C4-2B (cell line): ENCODE measurements around the gene DTD2.

Experiments used
- CTCF ChIP-seq: fragments of 450-650 bp; conservative IDR thresholded peaks from 2 replicates; pipeline ENCODE4 v1.5.1; 2017; ENCODE audit warnings: mild to moderate bottlenecking
- ZFX ChIP-seq: fragments of 450-650 bp; IDR thresholded peaks from 2 replicates; pipeline ENCODE4 v1.6.1; 2017

DNA sequence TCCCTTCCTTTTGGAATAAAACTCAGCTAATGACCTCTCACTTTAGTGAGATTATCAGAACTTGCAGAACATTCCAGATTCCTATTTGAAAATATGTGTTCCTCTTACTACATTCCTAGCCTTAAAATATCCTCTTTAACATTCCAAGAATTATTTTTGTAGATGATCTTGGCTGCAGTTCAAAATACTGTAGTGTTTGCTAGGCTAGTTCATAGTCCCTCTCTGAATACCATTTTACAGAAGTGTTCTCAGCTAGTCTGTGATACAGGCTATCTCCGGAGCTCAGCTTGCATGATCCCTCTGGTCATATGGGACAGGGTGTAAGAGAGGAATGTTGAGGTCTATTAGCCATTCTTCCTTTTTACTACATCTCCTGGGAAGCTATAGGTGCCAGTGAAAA is 48.1 kb upstream of the DTD2 start:
- TF ChIP-seq CTCF = no peak
- TF ChIP-seq ZFX = no peak
